HG02610 (cell line): ENCODE results near the gene MVB12B.

ENCODE experiments used
- ATAC-seq: cut with Tn5 transposase; IDR thresholded peaks from one replicate; pipeline ENCODE4 v1.9.1; 2021; ENCODE audit warnings: mild to moderate bottlenecking, moderate library complexity; ENCODE audit not compliant: unreplicated experiment

MVB12B gene

GRCh38 chr9:126500600-126501382, 174.2 kb downstream of the MVB12B start:
- no peak for ATAC-seq

DNA sequence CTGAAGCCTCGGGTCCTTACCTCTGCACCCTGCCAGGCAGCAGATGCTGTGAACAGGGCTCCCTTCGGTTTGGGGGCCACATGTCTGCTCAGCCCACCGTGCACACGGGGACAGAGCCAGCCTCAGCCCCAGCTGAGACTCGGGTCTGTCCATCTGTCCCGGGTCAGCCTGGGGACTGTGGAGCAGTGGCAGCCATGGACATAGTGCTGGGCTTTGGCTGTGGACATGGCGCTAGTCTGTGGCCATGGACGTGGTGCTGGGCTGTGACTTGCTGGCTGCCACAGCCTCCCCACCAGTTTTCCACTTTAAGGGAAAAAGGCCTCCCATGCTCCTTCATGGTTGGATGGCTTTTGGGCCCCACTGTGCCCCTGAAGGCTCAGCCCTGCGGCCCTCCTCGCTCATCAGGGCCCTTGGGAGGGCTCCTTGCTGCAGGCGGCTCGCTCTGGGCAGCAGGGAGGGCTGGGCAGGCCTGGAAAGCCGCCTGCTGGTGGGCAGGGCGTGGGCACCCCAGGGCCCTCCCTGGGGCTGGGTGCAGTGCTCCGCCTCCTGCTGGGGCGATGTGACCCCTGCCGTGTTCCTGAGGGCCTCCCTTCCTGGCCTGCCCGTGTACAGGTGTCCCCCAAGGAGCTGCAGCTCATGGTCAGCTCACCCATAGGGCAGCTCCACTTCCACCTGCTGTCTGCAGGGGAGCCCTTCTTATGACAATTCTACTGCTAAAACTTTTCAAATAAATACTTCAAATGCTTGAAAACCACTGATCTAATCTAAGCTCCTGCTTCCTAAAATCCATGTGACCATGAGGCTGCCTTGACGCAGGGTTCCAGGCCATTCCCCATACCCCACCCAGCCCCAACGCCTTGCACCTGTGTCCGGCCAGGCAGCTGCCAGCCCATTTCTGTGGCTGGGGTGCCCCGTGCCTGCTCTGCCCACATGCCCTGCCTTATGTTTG, 175.0 kb downstream of the MVB12B start:
- ATAC-seq: no peak

GRCh38 chr9:126502417-126503332, 176.0 kb downstream of the MVB12B start:
- ATAC-seq: no peak

GRCh38 chr9:126503333-126504085, 176.9 kb downstream of the MVB12B start:
- ATAC-seq: no peak

- ATAC-seq: no peak
These were observed 177.7 kb downstream of the MVB12B start for GRCh38 chr9:126504086-126504976.

DNA sequence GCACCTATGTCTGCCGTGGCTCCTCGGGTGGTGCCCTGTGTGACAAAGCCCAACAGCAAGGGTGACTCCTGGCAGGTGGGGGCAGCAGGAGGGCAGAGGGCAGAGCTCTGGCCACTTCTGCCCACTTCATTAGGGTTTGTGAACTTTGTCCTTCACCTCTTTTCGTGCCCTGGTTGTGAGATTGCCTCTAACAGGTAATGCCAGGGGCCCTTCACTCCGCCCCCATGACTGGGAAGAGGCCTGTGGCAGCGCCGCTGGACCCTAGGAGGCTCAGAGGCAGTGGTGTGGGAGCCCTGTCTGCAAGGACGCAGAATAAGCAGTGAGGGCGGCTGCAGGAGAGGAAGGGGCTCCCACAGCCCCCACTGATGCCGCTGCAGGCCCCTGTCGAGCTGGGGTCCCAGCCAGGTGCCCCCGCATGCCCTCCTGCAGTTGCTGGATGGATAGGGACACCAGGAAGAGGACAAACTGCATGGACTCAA, 178.4 kb downstream of the MVB12B start:
- ATAC-seq: no peak

DNA sequence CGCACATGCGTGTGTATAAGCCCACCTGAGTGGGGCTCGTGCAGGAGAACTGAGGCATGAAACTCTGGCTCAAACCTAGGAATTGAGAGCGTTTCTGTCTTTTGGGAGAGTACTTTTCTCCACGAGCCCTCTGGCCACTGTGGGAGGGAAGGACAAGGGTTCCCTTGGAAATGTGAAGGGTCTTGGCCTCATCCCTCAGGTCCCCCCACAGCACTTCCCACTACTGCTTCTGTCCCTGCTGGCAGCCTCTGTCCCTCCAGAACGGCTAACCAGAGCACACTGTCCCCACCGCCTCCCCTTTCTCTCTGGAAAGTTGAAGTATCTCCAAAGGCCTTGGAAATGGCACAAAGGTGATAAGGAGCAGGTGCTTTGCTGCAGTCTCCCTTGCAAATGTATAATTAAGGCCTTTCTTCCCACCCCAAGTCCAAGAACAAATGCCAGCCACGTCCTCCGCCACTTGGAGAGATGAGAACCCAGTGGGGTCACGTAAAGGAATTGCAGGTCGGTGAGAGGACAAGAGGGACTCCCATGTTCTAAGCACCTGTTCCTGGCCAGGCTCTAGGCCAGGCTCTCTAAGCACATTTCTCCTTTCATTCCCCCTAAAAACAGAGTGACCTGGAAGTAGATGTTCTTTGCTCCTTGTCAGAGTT, 179.2 kb downstream of the MVB12B start:
- no peak for ATAC-seq

- no peak for ATAC-seq
These were observed 180.0 kb downstream of the MVB12B start for GRCh38 chr9:126506361-126507317.

DNA sequence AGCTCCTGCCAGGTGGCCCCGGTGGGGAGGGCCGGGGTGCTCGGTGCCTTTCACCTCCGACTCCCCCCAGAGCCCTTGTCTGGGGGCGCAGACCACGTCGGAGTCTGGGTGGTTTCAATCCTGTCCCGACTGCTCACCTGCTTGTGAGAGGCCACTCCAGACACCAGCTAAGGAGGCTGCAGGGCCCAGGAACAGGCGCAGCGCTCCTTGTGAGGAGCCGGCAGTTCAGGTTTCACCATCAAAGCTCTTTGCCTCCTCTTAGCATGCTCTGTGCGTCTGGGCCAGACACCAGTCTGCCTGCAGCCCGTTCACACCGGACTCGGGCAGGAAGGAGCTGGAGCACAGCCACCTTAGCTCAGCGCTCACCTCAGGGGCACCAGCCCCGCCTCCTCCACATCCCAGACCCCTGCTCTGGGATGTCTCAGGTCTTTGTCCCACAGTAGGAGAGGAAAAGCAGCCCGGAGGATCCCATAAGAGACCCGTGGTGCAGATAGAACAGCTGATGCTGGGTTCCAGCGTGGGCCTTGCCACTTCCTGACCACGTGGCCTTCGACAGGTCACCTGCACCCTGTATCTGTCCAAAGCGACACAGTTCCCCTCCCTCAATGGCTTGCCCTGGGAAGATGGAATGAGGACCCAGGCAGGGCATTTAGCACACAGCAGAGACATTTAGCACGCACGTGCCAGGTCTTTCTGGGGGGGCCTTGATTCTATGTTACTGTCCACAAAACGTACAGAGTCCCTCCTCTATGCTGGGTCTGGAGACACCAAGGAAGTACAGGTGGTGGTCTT, 180.9 kb downstream of the MVB12B start:
- no peak for ATAC-seq

GRCh38 chr9:126508171-126508591, 181.6 kb downstream of the MVB12B start:
- no peak for ATAC-seq

GRCh38 chr9:126508928-126509327, 182.3 kb downstream of the MVB12B start:
- ATAC-seq: no peak

GRCh38 chr9:126509718-126510117, 183.1 kb downstream of the MVB12B start:
- no peak for ATAC-seq

DNA sequence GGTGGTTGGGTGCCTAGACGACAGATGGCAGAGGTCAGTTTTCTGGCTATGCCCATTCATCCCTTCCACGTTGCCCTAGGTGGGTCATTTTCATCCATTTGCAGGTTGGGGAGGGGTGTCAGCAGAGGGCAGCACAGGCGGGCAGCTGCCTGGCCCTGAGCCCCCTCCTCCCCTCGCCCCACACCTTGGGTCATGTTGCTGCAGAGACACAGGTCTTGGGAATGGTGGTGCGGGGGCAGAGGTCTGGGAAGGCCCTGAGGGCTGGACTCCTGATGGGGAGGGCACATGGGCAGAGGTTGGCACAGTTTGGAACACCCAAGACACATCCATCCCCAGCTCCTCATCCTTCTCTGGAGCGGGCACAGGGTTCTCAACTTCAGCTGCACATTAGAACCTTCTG, 183.9 kb downstream of the MVB12B start:
- ATAC-seq: no peak

DNA sequence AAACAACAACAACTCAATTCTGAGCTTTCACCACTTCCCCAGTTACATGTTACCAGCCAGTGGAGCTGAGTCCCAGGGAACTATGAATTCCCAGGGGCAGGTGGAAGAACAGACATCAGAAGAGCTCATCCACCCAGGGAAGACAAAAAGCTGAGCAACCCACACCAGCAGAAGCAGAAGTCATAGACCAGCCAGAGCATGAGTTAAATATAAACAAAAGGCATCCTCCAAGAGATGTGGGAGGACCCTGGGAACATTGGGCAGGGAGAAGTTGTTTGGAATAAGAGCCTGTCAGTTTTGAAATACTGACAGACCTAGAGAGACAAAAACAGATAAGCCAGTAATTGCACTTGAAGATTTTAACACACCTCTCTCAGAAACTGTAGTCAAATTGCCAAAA, 184.8 kb downstream of the MVB12B start:
- ATAC-seq: no peak

DNA sequence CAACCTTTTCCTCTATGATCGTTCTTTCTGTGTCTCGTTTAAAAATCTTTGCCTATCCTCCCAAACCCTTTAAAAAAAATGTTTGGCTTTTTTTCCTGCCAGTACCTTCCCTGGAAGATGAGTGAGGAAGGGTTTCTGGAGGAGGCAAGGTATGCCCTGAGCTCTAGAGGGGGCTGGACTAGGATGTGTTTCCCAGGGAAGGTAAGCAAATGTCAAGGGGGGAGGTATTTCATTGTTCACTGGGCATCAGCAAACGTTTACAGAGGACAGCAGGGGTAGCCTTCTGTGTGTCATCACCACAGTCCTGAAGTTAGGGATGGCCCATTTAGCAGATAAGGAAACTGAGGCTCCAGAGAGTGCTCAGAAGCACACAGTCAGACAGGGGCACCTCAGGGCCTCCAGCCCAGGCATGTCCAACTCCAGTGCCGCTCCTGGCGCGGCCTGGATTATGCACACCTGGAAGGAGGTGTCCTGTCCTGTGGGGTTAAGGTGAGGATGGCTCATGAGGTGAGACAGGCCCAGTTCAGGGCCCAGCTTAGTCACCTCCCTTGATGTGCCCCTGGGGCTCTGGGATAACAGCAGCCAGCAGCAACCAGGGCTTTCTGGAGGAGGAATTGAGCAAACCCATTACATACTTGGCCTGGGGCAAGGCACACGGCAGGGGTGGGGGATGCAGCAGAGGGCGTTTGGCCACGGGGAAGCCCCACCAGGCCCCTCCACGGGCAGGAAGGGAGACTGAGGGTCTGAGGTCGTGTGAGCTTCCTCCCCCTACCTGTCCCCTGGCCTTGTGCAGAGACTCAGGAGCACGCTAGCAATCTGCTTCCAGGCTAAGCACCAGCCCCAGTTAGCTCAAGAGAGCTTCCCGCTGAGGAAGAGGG, 186.8 kb downstream of the MVB12B start:
- no peak for ATAC-seq
